Suppressor macrophage treated with lipopolysaccharide for 1 hour (primary cell): Measurements from ENCODE around the gene TACR2.
A peak's percentile ranks its signal among the peaks of the same experiment; 100 is the strongest.

Experiments
- DNase-seq, 3 donors: peaks; one replicate each; pipeline ENCODE4 v3.0.0-alpha.2; 2020 to 2022

Gene TACR2

DNA sequence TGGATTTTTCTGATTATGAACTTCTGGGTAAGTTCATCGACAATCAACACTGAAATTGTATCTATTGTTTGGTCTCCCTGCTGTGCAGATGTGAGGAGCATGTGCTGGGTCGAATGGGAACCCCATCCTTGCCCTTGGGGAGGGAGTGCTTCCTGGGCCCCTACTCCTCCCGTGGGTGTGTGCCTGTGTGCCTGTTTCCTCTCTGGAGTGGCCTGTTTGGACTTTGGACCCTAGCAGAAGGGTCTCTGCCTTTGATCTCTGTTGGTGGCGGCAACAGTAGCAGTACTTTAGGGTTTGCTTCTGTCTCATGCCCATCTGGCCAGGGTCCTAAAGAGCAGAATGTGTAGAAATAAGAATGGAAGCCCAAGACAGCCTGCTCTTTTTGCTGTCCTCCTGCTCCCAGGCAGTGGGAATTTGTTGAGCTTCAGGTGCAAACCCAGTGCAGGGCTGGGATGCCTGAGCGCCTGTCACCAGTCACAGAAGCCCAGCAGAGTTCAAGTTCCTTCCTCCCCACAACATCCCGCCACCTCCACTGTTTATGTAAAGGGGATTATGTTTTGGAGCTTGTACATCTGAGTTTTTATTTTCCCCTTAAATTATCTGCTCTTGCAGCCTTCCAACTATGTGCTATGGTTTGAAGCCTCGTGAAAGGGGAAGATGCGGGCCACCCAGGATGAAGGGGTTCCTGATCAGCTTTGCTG is 1.5 kb upstream of the TACR2 start:
- DNase-seq, result no peak

DNA sequence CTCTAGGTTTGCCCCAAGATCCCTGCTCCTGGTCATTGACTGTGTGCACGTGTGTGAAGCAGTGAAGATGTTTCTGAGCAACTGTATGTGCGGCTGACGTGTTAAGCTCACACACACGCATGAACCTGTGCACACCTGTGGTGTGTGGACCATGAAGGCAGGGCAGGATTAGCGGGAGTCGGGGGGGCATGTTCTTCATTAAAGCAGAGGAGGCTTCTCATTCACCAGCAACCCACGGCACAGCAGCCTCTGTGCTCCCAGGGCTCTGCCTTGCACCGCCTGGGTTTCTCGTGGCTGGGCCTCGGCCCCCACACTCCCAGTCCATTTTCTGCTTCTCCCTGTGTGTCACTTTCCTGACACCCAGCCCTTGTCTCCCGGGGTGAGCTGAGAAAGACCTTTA is 824 bp upstream of the TACR2 start:
- DNase-seq, result no peak

DNA sequence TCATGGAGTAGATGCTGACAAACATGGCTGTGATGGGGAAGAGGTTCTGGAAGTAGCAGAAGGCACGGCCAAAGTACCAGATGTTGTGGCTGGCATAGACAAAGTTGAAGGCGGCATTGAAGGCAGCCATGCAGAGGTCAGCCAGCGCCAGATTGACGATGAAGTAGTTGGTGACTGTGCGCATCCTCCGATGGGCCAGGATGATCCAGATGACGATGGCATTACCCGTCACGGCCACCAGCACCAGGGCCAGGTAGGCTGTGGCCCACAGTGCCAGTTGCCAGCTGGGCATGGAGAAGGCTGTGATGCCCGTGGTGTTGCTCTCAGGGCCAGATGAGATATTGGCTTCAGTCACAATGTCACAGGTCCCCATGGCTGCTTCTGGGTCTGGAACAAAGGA is 767 bp downstream of the TACR2 start:
- DNase-seq, result no peak

DNA sequence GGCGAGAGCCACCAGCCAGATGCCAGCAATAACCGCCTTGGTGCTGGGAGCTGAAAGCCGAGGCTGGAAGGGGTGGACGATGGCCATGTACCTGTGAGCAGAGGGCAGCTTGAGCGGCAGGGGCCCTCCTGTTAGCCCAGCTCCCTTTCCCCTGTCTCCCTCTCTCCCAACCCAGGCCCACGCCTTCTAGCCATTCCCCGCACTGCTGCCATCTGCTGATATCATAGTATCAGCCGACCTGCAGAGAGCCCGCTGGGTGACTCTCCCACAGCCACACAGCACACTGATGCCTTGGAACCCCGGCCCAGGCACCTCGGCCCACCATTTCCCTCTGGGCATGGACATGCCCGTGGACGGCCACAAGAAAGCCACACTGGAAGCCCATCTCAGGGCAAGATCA is 1.7 kb downstream of the TACR2 start:
- DNase-seq, result no peak

DNA sequence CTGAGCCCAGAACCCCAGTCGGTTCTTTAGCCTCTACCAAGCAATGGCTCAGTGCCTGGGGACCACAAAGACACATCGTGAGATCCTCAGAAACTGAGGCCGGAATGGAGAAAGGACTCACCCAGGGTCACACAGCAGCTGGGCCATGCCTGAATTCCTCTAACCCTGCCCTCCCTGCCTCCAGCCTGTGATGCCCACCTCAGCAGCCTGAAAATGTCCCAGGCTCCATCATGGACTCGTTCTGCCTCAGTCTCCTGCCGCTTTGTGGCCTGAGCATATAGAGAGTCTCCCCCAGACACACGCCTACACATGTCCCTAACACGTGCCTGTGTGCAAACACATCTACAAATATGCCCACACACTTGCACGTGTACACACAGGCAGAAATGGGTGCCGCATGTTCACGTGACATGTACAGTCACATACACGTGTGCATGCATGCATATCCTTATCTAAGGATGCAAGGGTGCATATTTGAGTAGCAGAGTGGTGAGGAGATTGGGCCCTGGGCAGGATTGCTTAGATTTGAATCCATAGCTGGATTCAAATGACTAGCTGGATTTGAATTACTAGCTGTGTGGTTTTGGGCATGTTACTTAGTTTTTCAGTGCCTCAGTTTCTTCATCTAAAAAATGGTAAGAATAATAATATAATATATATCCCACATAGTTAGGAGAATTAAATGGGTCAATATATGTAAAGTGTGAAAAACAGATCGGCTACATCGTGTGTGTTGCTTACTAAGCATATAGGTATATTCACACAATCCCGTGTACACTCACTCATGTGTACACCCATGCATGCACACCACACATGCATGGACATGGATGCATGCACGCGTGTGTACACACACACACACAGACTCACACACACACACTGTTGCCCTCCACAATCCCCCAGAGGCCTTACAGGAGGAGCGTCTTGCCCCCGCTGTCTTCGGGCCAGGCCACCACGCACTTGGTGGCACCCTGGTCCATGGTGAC is 2.4 kb downstream of the TACR2 start:
- no peak for DNase-seq

DNA sequence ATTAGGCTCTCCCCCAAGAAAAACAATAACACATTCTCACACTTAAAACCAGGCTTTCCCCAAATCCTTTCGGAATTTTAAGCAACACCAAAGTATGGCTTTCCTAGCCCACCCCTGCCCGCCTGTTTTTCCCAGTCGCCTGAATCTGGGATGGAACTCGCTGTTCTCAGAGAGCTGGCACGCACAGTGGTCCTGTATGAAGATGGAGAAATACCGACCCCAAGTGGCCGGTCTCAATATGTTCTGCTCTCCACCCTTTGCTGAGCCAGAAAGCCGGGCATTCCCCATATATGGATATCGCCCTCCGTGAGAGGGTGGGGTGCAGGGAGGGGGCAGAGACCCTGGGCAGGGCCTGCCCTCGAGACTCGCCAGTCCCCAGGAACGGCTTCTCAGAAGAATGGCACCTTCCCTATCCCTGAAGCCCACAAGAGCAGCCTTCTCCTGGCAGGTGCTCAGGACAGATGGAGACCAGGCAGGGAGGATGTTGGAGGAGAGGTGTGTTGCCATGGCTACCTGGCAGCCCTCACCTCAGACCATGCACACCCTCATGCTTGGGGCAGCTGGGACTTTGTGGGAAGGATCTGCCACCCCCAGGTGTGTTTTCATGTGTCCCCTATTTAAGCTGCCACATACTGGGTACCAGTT is 3.4 kb downstream of the TACR2 start:
- DNase-seq, result peak; percentile 67 to 71 (median 68)

DNA sequence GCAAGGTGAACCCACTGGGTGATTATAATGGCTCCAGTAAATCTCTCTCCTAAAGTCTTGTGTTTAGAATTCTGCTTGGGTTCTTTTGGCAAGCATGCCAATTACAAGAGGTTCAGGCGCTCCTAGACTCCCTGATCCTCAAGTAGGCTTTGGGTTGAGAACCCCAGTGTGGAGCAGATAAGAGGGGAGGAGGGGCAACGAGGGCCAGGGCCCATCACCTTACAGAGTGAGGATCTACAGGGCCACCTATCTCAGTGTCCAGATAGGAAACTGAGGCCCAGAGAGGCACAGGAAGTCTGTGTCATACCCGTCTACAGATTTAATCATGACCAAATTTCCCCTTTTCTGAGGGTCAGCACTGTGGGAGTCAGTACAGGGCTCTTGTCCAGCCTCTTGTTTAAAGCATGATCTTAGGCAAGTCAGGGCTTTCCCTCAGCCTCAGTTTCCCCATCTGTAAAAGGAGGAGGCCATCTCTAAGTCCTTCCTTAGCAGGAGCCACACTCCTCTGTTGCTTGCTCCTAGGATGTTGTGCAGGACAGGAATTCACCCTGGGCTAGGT is 4.4 kb downstream of the TACR2 start:
- peak; percentile 20 to 54 (median 36) for DNase-seq

DNA sequence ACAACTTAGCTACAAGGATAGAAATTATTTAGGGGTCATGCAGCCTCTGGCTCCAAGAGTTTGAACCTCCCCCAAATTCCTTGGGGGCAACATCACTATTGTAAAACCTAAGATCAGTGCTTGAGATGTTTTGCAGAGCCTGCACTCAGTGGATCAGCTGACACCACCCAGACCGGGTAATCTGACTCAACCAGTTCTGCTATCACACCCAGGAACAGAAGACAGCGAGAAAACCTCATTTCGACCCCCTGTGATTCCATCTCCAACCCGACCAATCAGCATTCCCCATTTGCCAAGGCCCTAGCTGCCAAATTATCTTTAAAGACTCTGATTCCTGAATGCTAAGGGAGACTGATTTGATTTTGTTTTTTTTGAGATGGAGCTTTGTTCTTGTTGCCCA is 5.2 kb downstream of the TACR2 start:
- no peak for DNase-seq

DNA sequence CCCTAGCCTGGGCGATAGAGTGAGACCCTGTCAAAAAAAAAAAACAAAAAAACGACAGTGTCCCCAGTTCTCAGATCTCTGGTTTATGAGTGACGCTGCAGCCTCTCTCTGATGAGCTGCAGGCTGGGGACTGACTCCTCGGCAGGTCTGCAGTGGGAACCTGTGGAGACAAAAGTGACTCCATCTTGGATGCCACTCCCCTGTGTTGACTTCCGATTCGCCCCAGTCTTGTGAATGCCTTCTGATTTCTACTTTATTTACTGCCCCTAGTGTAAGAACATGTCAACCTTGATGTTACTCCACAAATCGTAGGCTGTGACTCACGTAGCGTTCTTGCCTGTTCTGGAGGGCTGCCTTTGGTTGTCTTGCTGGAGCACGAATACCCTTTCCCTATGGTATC is 6.2 kb downstream of the TACR2 start:
- DNase-seq, result no peak

DNA sequence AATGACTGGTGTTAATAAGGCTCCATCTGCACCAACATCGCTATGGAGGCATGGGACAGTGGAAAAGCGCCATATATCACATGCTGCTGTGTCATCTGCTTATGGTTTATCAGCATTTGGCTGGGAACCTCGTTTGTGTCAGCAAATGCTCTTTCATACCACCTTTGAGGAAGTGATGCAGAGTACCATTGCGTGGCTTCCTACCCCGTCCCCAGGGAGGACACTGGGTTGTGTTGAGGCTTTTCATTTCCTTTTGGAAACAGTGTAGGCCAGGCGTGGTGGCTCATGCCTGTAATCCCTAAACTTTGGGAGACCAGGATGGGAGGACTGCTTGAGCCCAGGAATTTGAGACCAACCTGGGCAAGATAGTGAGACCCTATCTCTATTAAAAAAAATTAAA is 6.8 kb downstream of the TACR2 start:
- DNase-seq, result peak; percentile 67 to 89 (median 87)

DNA sequence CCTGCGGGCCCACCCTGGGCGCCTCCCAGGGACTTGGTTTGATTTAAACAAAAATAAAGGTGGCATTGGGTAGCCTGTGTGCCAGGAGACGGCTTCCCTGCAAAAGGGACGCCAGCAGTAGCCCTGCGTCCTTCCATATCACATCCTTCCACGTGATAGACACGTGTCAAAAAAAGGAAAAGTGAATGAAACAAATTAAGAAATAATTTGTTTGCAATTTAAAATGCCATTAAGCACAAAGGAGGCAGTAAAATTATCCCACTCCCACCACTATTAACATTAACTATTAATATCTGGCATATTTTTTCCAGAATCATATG is 7.6 kb downstream of the TACR2 start:
- no peak for DNase-seq

DNA sequence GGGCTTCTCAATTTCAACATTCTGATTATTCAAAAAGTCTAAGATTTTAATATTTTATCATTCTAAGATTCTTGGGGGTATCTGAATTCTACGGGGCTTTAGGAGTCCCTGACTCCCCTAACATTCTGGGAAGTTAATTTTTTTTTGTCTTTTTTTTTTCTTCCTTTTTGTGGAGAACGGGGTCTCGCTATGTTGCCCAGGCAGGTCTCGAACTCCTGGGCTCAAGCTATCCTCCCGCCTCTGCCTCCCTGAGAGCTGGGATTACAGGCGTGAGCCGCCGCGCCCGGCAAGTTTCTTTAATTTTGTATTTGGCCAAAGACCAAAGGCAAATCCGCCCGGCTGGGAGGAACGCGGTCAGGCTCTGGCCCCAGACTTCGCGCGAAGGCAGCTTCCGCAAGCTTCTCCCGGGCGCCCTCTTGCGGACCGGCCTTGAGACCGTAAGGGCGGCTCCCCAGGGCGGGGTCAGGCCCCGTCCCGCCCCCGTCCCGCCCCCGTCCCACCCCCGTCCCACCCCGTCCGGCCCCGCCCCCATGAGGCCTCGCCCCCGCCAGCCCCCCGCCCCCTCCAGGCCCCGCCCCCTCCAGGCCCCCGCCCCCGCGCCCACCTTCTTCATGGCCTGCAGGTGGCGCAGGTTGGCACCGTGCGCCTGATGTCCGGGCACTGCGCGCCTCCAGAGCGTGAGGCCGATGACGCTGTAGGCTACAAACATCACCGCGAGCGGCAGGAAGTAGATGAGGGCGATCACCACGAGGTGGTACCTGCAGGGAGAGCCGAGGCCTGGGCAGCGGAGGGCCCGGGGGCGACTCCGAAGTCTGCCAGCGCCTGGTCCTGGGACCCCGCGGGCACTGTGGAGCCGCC is 8.2 kb downstream of the TACR2 start:
- peak; percentile 95 to 98 (median 96) for DNase-seq

DNA sequence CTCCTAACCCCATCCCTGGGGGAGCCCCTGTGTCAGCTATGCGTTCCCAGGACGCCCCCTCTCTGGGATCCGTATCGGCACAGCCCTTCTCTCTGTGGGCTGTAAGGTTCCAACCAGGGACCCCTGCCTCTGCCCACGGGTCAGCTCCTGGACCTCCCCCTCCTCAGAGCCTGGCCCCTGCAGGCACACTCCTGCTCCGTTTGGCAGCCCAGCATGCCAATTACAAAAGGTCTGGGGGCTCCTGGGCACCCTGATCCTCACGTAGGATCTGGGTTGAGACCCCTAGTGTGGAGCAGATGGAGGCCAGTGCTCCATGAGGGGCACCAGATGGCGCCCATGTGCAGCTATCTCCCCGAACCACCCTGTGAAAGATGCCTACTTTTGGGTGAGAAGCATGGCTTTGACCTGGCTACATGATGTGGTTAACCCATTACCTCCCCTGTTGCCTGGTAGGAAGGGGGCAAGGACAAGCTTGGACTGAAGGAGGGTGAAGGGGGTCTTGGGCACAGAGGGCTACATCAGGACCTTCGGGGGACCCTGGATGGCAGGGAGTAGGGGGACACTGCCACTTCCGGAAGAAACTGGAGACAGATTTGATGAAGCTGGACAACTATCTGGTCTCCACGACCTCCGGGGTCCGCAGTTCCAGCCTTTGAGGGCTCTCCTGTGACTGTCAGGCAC is 9.0 kb downstream of the TACR2 start:
- DNase-seq, result peak; percentile 31 to 53 (median 36)

DNA sequence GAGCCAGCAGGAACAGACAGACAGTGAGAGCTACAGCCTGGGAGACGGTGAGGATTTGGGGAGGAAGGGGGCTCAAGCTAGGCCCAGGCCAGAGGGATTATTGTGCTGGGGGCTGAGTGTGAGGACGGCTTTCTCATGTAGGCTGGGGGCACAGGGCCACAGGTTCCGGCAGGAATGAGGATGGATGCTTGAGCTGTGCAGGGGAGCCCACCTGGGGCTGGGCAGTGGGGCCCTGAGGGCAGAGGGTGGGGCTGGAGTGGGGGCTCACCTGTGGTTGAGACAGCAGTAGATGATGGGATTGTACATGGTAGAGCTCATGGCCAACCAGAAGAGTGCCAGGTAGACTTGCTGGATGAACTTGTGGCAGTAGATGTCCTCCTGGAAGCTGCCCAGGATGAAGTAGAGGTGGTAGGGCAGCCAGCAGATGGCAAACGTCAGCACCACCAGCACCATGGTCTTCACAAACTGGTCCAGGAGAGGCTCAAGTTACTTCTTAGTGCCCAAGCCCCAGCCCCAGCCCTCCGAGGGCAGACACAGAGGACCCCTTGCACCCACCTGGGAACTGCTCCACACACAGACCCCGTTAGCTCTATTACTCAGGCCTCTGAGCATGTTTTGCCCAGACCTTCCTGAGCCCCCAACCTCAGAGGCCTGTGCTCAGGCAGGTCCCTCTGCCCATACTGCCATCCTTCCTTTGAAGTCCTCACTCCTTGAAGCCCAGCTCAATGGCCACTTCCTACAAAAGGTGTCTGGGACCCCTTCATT is 9.7 kb downstream of the TACR2 start:
- DNase-seq, result no peak

DNA sequence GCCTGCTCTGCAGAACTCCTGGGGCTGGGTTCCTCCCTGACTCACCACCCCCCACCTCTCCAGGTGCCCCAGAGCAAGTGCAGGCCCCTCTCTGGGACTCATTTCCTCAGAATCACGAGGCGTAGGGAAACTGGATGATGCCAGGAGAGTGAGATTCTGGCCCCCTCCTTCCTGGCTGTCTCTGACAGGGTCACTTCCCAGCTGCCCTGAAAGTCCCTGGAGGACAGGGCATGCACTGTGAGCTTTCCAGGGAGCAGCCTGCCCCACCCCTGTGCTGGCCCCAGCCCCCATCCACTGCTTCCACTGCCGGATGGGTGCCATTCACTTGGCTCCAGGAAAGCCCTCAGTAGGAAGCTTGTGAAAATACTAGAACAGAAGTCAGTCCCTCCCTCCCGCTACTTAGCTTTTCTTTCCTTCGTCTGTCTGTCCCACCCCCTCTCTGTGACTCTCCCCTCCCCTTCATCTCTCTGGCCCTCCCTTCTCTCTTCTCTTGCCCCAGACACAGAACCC is 10.4 kb downstream of the TACR2 start:
- DNase-seq, result peak; percentile 40 to 71 (median 57)

DNA sequence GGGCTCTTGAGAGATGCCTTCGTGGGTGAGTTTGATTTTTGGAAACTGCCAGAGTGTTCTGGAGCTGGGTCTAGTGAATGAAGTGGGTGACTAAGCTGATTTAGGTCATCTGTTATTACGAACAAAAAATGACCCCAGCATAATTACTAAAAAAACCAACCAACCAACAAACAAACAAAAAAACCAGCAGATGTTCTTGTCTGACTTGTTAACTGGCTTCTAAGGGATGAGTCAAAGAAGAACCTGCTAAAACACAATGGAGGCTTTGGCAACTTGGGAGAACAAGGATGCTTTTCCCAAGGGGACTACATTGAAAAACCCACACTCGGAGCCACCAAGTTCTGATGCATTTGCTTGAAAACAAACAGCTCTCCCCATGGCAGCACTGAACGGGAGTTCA is 11.5 kb downstream of the TACR2 start:
- DNase-seq, result no peak

DNA sequence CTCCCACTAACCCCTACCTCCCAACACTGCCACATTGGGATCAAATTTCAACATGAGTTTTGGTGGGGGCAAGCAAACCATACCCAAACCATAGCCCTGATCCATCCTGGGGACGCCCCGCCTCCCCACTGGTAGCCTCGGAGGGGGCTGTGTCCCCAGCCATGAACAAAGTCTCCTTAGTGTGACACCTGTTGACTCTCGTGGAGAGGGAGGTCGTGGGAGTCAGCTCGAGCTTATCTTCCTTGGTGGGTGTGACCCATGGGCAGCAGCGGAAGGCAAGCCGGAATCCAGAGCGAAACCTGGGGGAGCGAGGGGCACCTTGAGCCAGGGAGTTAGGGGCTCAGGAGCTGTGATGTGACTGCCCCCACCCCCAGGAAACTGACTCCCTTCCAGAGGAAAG is 11.9 kb downstream of the TACR2 start:
- no peak for DNase-seq

DNA sequence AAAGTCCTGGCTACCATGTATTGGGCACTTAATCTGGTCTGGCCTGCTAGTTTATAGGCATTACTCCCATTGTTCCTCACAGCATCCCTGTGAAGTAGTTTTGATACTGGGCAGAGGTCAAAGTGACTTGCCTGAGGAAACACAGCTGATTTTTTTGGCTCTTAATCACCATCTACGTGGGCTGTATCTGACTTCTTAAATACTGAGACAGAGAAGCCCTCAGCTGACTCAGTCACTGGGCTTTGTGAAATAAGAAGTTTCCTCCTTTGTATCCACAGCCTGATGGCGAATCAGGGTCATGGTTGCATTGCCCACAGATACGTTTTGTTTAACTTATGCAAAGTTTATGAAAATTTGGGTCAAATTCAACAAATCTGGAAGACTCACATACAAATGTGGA is 13.2 kb downstream of the TACR2 start:
- peak; percentile 74 to 88 (median 85) for DNase-seq

DNA sequence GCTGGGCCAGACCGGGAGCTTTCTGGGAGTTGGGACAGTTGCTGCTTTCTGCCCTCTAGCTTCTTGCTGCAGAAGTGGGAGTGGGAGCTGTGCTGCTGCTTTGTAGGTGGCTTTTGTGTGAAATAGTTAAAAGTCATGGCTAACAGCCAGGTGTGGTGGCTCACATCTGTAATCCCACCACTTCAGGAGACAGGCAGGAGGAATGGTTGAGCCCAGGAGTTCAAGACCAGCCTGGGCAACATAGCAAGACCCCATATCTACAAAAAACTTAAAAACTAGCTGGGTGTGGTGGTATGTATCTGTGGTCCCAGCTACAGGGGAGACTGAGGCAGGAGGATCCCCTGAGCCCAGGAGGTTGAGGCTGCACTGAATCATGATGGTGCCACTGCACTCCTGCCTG is 13.7 kb downstream of the TACR2 start:
- no peak for DNase-seq

DNA sequence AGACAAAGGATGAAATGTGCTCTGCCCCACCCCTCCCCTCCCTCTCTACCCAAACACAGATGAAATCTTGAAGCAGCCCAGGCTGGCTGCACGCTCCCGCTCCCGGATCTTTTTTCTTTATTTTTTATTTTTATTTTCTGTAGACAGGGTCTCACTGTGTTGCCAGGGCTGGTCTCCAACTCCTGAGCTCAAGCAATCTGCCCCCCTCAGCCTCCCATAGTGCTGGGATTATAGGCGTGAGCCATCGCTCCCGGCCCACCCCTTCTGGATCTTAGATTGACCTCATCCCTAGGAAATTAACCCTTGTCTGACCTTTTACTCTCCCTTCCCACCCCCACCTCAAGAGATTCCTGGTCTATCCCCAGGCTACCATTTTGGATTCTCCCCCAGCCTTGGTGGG is 14.3 kb downstream of the TACR2 start:
- no peak for DNase-seq

DNA sequence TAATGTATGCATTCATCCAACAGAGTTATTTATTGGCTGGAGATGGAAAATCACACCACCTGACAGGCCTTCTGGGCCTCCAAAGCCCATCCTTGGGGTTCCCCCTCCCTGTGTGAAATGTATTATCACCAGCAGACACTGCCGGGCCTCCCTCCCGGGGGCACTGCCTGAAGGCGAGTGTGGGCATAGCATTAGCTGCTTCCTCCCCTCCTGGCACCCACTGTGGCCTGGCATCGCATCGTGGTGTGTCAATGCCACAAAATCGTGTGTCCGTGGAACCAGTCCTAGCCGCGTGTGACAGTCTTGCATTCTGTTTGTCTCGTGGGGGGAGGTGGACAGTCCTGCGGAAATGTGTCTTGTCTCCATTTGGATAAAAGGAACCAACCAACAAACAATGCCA is 15.3 kb downstream of the TACR2 start:
- peak in 1 of 3 donors; percentile 30 for DNase-seq
